Inflammatory macrophage treated with lipopolysaccharide for 4 hours (primary cell): ENCODE results near the gene NPPA.

ENCODE experiments used
- DNase-seq: peaks from one replicate; pipeline ENCODE4 v3.0.0-alpha.2; 2020

Gene NPPA

GRCh38 chr1:11873395-11874257, 26.0 kb upstream of the NPPA start:
- no peak for DNase-seq

- no peak for DNase-seq
Observed at GRCh38 chr1:11872545-11872944, 25.0 kb upstream of the NPPA start.

GRCh38 chr1:11869650-11870207, 22.1 kb upstream of the NPPA start:
- no peak for DNase-seq

- no peak for DNase-seq
Observed at GRCh38 chr1:11869104-11869503, 21.5 kb upstream of the NPPA start.

GRCh38 chr1:11868331-11868980, 20.9 kb upstream of the NPPA start:
- no peak for DNase-seq

- DNase-seq, result no peak
Observed at GRCh38 chr1:11862890-11863289, 15.3 kb upstream of the NPPA start.

- DNase-seq, result no peak
Observed at GRCh38 chr1:11860587-11860986, 13.0 kb upstream of the NPPA start.

GRCh38 chr1:11860083-11860482, 12.5 kb upstream of the NPPA start:
- no peak for DNase-seq

GRCh38 chr1:11858968-11859871, 11.6 kb upstream of the NPPA start:
- DNase-seq, result peak; percentile 8

- DNase-seq, result no peak
Observed at GRCh38 chr1:11858613-11858967, 11.0 kb upstream of the NPPA start, which contains the start of gene NPPB. Gene NPPB, minus strand, starts transcription at chr1:11858945. Its CDS starts 112 bp downstream, at chr1:11858833.

- DNase-seq, result no peak
Observed at GRCh38 chr1:11858158-11858557, 10.6 kb upstream of the NPPA start.

GRCh38 chr1:11857164-11857851, 9.7 kb upstream of the NPPA start:
- DNase-seq, result no peak

GRCh38 chr1:11856698-11857097, 9.1 kb upstream of the NPPA start:
- DNase-seq, result no peak

- DNase-seq, result no peak
Observed at GRCh38 chr1:11855430-11855829, 7.8 kb upstream of the NPPA start.

GRCh38 chr1:11854519-11854918, 6.9 kb upstream of the NPPA start:
- DNase-seq, result no peak

GRCh38 chr1:11851180-11851579, 3.6 kb upstream of the NPPA start:
- DNase-seq, result peak; percentile 68

GRCh38 chr1:11850156-11850555, 2.6 kb upstream of the NPPA start:
- DNase-seq, result no peak

GRCh38 chr1:11848373-11848700, 754 bp upstream of the NPPA start:
- no peak for DNase-seq

GRCh38 chr1:11845641-11846335, 1.8 kb downstream of the NPPA start:
- no peak for DNase-seq

GRCh38 chr1:11842154-11843041, 5.2 kb downstream of the NPPA start:
- peak; percentile 58 for DNase-seq
